ENCODE measurements around the gene PTPN4.

Gene PTPN4

GRCh38 chr2:119759451-119760236 lies at the start of gene PTPN4:
Gene PTPN4 (plus strand): TSS chr2:119759922. CDS start chr2:119809854, 49,932 bp downstream.
- DNase-seq = peak; percentile 97

GRCh38 chr2:119710281-119710680 lies 49.4 kb upstream of the PTPN4 start:
- DNase-seq = no peak

- DNase-seq = no peak
Observed at GRCh38 chr2:119711352-119711751, 48.4 kb upstream of the PTPN4 start.

GRCh38 chr2:119712571-119712970 lies 47.2 kb upstream of the PTPN4 start:
- no peak for DNase-seq

GRCh38 chr2:119713819-119714490 lies 45.8 kb upstream of the PTPN4 start:
- DNase-seq = no peak

GRCh38 chr2:119715409-119716283 lies 44.1 kb upstream of the PTPN4 start:
- DNase-seq = no peak

- no peak for DNase-seq
Observed at GRCh38 chr2:119716284-119716672, 43.4 kb upstream of the PTPN4 start.

GRCh38 chr2:119718501-119719260 lies 41.0 kb upstream of the PTPN4 start:
- no peak for DNase-seq

- no peak for DNase-seq
Observed at GRCh38 chr2:119719261-119719627, 40.5 kb upstream of the PTPN4 start.

- no peak for DNase-seq
Observed at GRCh38 chr2:119721043-119721442, 38.7 kb upstream of the PTPN4 start.

- peak; percentile 88 for DNase-seq
Observed at GRCh38 chr2:119721462-119721861, 38.3 kb upstream of the PTPN4 start.

GRCh38 chr2:119721904-119722303 lies 37.8 kb upstream of the PTPN4 start:
- no peak for DNase-seq

GRCh38 chr2:119723186-119723585 lies 36.5 kb upstream of the PTPN4 start:
- no peak for DNase-seq

- no peak for DNase-seq
Observed at GRCh38 chr2:119723784-119724467, 35.8 kb upstream of the PTPN4 start.

- DNase-seq = no peak
Observed at GRCh38 chr2:119724656-119725485, 34.9 kb upstream of the PTPN4 start.

- DNase-seq = no peak
Observed at GRCh38 chr2:119727493-119727892, 32.2 kb upstream of the PTPN4 start.

GRCh38 chr2:119728421-119728820 lies 31.3 kb upstream of the PTPN4 start:
- no peak for DNase-seq

- no peak for DNase-seq
Observed at GRCh38 chr2:119730671-119731177, 29.0 kb upstream of the PTPN4 start.

- DNase-seq = no peak
Observed at GRCh38 chr2:119731983-119732382, 27.7 kb upstream of the PTPN4 start.

GRCh38 chr2:119732601-119733164 lies 27.0 kb upstream of the PTPN4 start:
- no peak for DNase-seq

GRCh38 chr2:119734047-119734446 lies 25.7 kb upstream of the PTPN4 start:
- no peak for DNase-seq

Measured in NCI-H526 treated with DMSO at 0.1 percent for 48 hours (cell line).